Suprapubic skin (tissue), 4 donors: ENCODE measurements around the gene PGC.

Experiments
- CTCF ChIP-seq, 2 donors: fragments of 200-600 bp in 1 of 2; fragments of 450-650 bp in 1 of 2; sonication (generic) in 1 of 2; IDR thresholded peaks; one replicate each; pipeline ENCODE4 v1.5.1; 2016 to 2019; ENCODE audit warnings: antibody characterized with exemption in 2 of 2, mild to moderate bottlenecking in 1 of 2, moderate library complexity in 1 of 2
- EP300 ChIP-seq: sonication (generic); formaldehyde crosslinking; IDR thresholded peaks from one replicate; pipeline ENCODE4 v1.6.1; 2017; ENCODE audit warnings: antibody characterized with exemption
- POLR2A ChIP-seq, 2 donors: fragments of 450-650 bp; IDR thresholded peaks; one replicate each; pipeline ENCODE4 v1.6.1; 2017; ENCODE audit warnings: antibody characterized with exemption in 2 of 2, mild to moderate bottlenecking in 2 of 2, moderate library complexity in 2 of 2
- POLR2AphosphoS5 ChIP-seq, 3 donors: sonication (generic); formaldehyde crosslinking; IDR thresholded peaks; one replicate each; pipeline ENCODE4 v1.6.1; 2017; ENCODE audit warnings: antibody characterized with exemption in 3 of 3

- TF ChIP-seq CTCF (IDR thresholded peaks at IDR 0.05) = no peak
- TF ChIP-seq POLR2A (IDR thresholded peaks at IDR 0.05) = no peak
- no peak for TF ChIP-seq POLR2AphosphoS5 (IDR thresholded peaks at IDR 0.05)
- no peak for TF ChIP-seq EP300
Observed at GRCh38 chr6:41740366-41741162, 6.6 kb downstream of the PGC start.
